T-cell (primary cell): ENCODE results near the gene IFITM1. TPM values are rescaled to one million over a fixed set of nuclear protein-coding genes. Genes with fewer than 3 reads are reported as not detected.

Source experiments
- ATAC-seq, 4 experiments: fragments of 200-7000 bp in 3 of 4; fragments of 150-1000 bp in 1 of 4; cut with Tn5 transposase; replicated peaks in 1 of 4; 1 replicate in 3 of 4; 2 replicates in 1 of 4; pipeline ENCODE4 v1.10.0; 2021; ENCODE audit warnings: moderate library complexity in 3 of 4, mild to moderate bottlenecking in 2 of 4, moderate number of reproducible peaks in 1 of 4
- CTCF ChIA-PET, 2 donors: fragments of 300-600 bp; sonication (Branson Sonifier 250); formaldehyde crosslinking; loops; one replicate each; lab custom pipeline; 2022; ENCODE audit warnings: antibody characterized with exemption in 2 of 2; lab: Charles Lee
- POLR2A ChIA-PET, 2 donors: fragments of 300-600 bp; sonication (Branson Sonifier 250); formaldehyde crosslinking; loops; one replicate each; lab custom pipeline; 2022; ENCODE audit warnings: antibody characterized with exemption in 2 of 2; lab: Charles Lee
- DNase-seq, 35 experiments: peaks; one replicate each; pipeline versions ENCODE4 v3.0.0 to v3.0.0-alpha.2; 2013 to 2023
- H3K27ac ChIP-seq: one replicate; pipeline ENCODE4 v1.5.1; 2013; ENCODE audit warnings: low read length
- H3K27me3 ChIP-seq, 2 experiments: replicated peaks in 1 of 2; 1 replicate in 1 of 2; 2 replicates in 1 of 2; pipeline versions ENCODE4 v1.6.1 to v1.7.0; 2013; ENCODE audit warnings: low read length in 1 of 2, mixed read lengths in 1 of 2; ENCODE audit not compliant: control insufficient read depth in 2 of 2, insufficient read depth in 2 of 2; ENCODE audit errors: extremely low read depth in 1 of 2
- H3K36me3 ChIP-seq, 2 donors: 1 replicate in 1 of 2; 2 replicates in 1 of 2; pipeline versions ENCODE4 v1.6.1 to v1.7.0; 2013; ENCODE audit warnings: low read length in 1 of 2; ENCODE audit not compliant: control insufficient read depth in 2 of 2, insufficient read depth in 1 of 2; ENCODE audit errors: extremely low read depth in 1 of 2
- H3K4me1 ChIP-seq, 2 experiments: 1 replicate in 1 of 2; 2 replicates in 1 of 2; pipeline versions ENCODE4 v1.6.1 to v1.7.0; 2013; ENCODE audit warnings: low read length in 2 of 2, mixed read lengths in 1 of 2; ENCODE audit not compliant: insufficient read depth in 2 of 2, control insufficient read depth in 1 of 2; ENCODE audit errors: extremely low read depth in 1 of 2
- H3K4me3 ChIP-seq, 2 donors: 1 replicate in 1 of 2; 2 replicates in 1 of 2; pipeline versions ENCODE4 v1.5.1 to v1.7.0; 2013; ENCODE audit warnings: mild to moderate bottlenecking in 2 of 2, low read length in 1 of 2, moderate library complexity in 1 of 2; ENCODE audit not compliant: control insufficient read depth in 1 of 2; ENCODE audit errors: extremely low read depth in 1 of 2
- H3K9me3 ChIP-seq: 2 replicates; pipeline ENCODE4 v1.7.0; 2013
- H3K27ac Mint-ChIP-seq, 2 donors: one replicate each; pipeline ENCODE4 v1.8.0; 2020 to 2021; ENCODE audit warnings: mild to moderate bottlenecking in 2 of 2, mixed read lengths in 2 of 2
- H3K27me3 Mint-ChIP-seq, 2 donors: one replicate each; pipeline ENCODE4 v1.8.0; 2021 to 2022; ENCODE audit warnings: mixed read lengths in 2 of 2
- H3K36me3 Mint-ChIP-seq: one replicate; pipeline ENCODE4 v1.8.0; 2021; ENCODE audit warnings: mixed read lengths
- H3K4me1 Mint-ChIP-seq, 3 donors: one replicate each; pipeline ENCODE4 v1.8.0; 2020 to 2022; ENCODE audit warnings: mixed read lengths in 3 of 3, mild to moderate bottlenecking in 1 of 3
- H3K4me3 Mint-ChIP-seq, 3 donors: one replicate each; pipeline ENCODE4 v1.8.0; 2020 to 2022; ENCODE audit warnings: mild to moderate bottlenecking in 3 of 3, mixed read lengths in 3 of 3, moderate library complexity in 3 of 3
- H3K9me3 Mint-ChIP-seq, 3 donors: one replicate each; pipeline ENCODE4 v1.8.0; 2020 to 2022; ENCODE audit warnings: mixed read lengths in 3 of 3
- WGBS: methylation state at CpG from one replicate; pipeline ENCODE4 v1.1.5; 2013; ENCODE audit warnings: missing lambda C conversion rate; ENCODE audit not compliant: insufficient coverage; 5-methylcytosine and 5-hydroxymethylcytosine counted together
- total RNA-seq, 35 experiments: library from RNA in 6 of 35; stranded (reverse) in 6 of 35; fragments of 120-200 nt in 1 of 35; gene quantifications; one replicate each; pipeline versions ENCODE4 v1.2.1 to v1.2.4 and lab custom pipeline; 2013 to 2026

The IFITM1 gene
- total RNA-seq, 5 donors from 2014 or later (not counting 1 experiment from before 2014, with no cell fraction given), result 201 to 427 (median 243) TPM

DNA sequence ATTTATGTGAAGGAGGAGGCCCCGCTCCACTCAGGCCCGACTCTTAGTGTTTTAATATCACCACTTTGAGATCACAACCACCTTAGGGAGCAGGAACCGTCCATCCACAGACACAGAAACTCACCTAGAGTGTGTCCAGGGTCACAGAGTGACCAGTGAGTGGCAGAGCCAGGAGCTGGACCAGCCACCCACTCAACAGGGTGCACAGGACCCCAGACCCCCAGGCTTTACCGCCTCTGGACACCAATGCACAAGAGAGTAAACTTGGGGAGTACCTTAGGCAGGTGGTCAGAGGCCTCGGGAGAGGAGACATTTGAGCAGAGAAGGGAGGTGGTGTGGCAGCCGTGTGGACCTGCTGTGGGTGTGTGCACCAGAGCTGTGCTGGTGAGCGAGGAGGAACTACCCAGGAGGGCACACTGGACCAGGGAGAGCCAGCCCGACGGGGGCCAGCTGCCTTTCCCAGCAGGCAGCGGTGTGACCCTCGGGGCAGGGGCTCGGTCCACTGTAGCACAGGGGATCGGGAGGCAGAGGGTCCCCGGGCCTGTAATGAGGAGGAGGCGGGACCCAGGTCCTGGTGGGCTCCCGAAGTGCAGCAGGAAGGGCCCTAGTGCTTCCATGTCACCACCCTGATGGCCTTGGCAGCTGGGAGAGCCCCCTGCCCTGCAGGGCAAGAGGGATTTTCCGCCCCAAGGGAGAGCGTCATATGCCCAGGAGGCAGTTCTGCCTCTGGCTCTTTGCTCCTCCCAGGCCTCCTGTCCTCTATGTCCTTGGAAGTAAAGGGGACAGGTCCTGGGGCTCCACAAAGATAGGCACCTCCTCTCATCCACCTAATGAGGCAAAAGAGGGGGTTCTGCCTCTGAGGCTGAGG, 43.2 kb upstream of the IFITM1 start:
- Mint-ChIP-seq H3K36me3 (no peaks in the 10 kb centered on the region), H3K27ac (peak overlapping the region; percentile 98), H3K4me3 (no peak overlapping the region), H3K27me3 (no peaks in the 10 kb centered on the region), H3K4me1 (peaks cover 27 to 44% (median 35%) of the 10 kb centered on the region in 3 donors), H3K9me3 (no peaks in the 10 kb centered on the region)
- Histone ChIP-seq H3K4me1 (peaks cover 14 to 34% of the 10 kb centered on the region in 2 experiments), H3K36me3 (no peaks in the 10 kb centered on the region), H3K4me3 (no peak overlapping the region), H3K27me3 (no peaks in the 10 kb centered on the region), H3K9me3 (no peaks in the 10 kb centered on the region), H3K27ac (peak overlapping the region; percentile 88)
- ChIA-PET CTCF (interaction anchor here (0.5 to 1.1 kb wide), 2 partner anchors 20 to 184 kb away, joined by 3 to 4 read pairs; no protein-coding TSS in a partner anchor), POLR2A (no interaction called here)
- no peak for ATAC-seq
- DNase-seq, result no peak
- WGBS, result 87% methylated on average over 14 of the region's 18 CpGs

- peaks cover 28 to 44% (median 35%) of the 10 kb centered on the region in 3 donors for H3K4me1 Mint-ChIP-seq
- Histone ChIP-seq H3K27ac (no peak overlapping the region), H3K4me3 (no peak overlapping the region), H3K27me3 (no peaks in the 10 kb centered on the region), H3K9me3 (no peaks in the 10 kb centered on the region), H3K36me3 (no peaks in the 10 kb centered on the region), H3K4me1 (peaks cover 14 to 34% of the 10 kb centered on the region in 2 experiments)
- no peak overlapping the region for H3K4me3 Mint-ChIP-seq
- POLR2A ChIA-PET, result no interaction called here
- no peak overlapping the region for H3K27ac Mint-ChIP-seq
- no peak for DNase-seq
- WGBS, result 100% methylated on average over 3 of the region's 8 CpGs
- H3K36me3 Mint-ChIP-seq, result no peaks in the 10 kb centered on the region
- no peak for ATAC-seq
- peaks cover 0 to 4% (median 0%) of the 10 kb centered on the region in 3 donors for H3K9me3 Mint-ChIP-seq
- H3K27me3 Mint-ChIP-seq, result no peaks in the 10 kb centered on the region
- CTCF ChIA-PET, result interaction anchor here (0.5 to 1.1 kb wide), 2 partner anchors 21 to 184 kb away, joined by 3 to 4 read pairs; no protein-coding TSS in a partner anchor
Measured at GRCh38 chr11:271319-271715, 42.5 kb upstream of the IFITM1 start.

- no peak for DNase-seq
- Mint-ChIP-seq H3K4me1 (peaks cover 32 to 45% (median 38%) of the 10 kb centered on the region in 3 donors), H3K27ac (peak overlapping the region in 1 of 2 donors; percentile 66), H3K27me3 (no peaks in the 10 kb centered on the region), H3K36me3 (no peaks in the 10 kb centered on the region), H3K9me3 (peaks cover 0 to 9% (median 0%) of the 10 kb centered on the region in 3 donors), H3K4me3 (no peak overlapping the region)
- no peak for ATAC-seq
- WGBS, result 89% methylated on average over 16 of the region's 22 CpGs
- H3K9me3 ChIP-seq, result no peaks in the 10 kb centered on the region
- no peak overlapping the region for H3K27ac ChIP-seq
- no peaks in the 10 kb centered on the region for H3K36me3 ChIP-seq
- H3K27me3 ChIP-seq, result no peaks in the 10 kb centered on the region
- peaks cover 13 to 32% of the 10 kb centered on the region in 2 experiments for H3K4me1 ChIP-seq
- POLR2A ChIA-PET, result no interaction called here
- CTCF ChIA-PET, result interaction anchor here in 1 of 2 donors (1.1 kb wide), 1 partner anchor 22 kb away, joined by 3 read pairs; no protein-coding TSS in a partner anchor
- H3K4me3 ChIP-seq, result no peak overlapping the region
Measured at GRCh38 chr11:272195-272930, 41.5 kb upstream of the IFITM1 start.

DNA sequence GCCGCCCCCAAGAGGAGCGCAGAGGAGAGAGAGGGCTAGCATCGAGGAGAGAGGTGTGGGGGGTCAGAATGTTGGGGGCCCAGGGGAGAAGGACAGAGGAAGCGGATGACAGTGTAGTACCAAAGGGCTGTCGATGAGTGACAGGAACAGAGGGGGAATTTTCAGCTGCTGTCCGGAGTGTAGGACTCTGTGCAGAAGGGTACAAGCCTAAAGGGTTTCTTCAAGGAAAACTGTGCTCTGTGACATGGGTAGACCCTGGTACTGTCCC, 41.0 kb upstream of the IFITM1 start:
- ATAC-seq (no peak), DNase-seq (no peak)
- Histone ChIP-seq H3K36me3 (no peaks in the 10 kb centered on the region), H3K4me1 (peaks cover 15 to 32% of the 10 kb centered on the region in 2 experiments), H3K4me3 (no peak overlapping the region), H3K9me3 (no peaks in the 10 kb centered on the region), H3K27me3 (no peaks in the 10 kb centered on the region), H3K27ac (no peak overlapping the region)
- H3K36me3 Mint-ChIP-seq, result no peaks in the 10 kb centered on the region
- peaks cover 32 to 45% (median 38%) of the 10 kb centered on the region in 3 donors for H3K4me1 Mint-ChIP-seq
- 98% methylated on average over 6 of the region's 6 CpGs for WGBS
- H3K27me3 Mint-ChIP-seq, result no peaks in the 10 kb centered on the region
- peaks cover 0 to 9% (median 0%) of the 10 kb centered on the region in 3 donors for H3K9me3 Mint-ChIP-seq
- CTCF ChIA-PET, result no interaction called here
- H3K27ac Mint-ChIP-seq, result peak overlapping the region in 1 of 2 donors; percentile 66
- no peak overlapping the region for H3K4me3 Mint-ChIP-seq
- POLR2A ChIA-PET, result no interaction called here

GRCh38 chr11:276219-276618, 37.6 kb upstream of the IFITM1 start:
- ATAC-seq (no peak), DNase-seq (no peak)
- peaks cover 0 to 28% of the 10 kb centered on the region in 2 experiments for H3K27me3 ChIP-seq
- H3K4me1 ChIP-seq, result peaks cover 13 to 37% of the 10 kb centered on the region in 2 experiments
- no peaks in the 10 kb centered on the region for H3K36me3 Mint-ChIP-seq
- POLR2A ChIA-PET, result interaction anchor here in 1 of 2 donors (0.7 kb wide), 1 partner anchor 38 kb away, joined by 3 read pairs; no protein-coding TSS in a partner anchor
- peaks cover 0 to 9% (median 0%) of the 10 kb centered on the region in 3 donors for H3K9me3 Mint-ChIP-seq
- H3K9me3 ChIP-seq, result no peaks in the 10 kb centered on the region
- H3K4me3 ChIP-seq, result no peak overlapping the region
- peaks cover 18 to 36% (median 32%) of the 10 kb centered on the region in 3 donors for H3K4me1 Mint-ChIP-seq
- peaks cover 0 to 5% of the 10 kb centered on the region in 2 donors for H3K27me3 Mint-ChIP-seq
- CTCF ChIA-PET, result interaction anchor here (0.6 to 1.3 kb wide), 2 partner anchors 25 to 88 kb away, joined by 3 to 4 read pairs; no protein-coding TSS in a partner anchor
- no peaks in the 10 kb centered on the region for H3K36me3 ChIP-seq
- peak overlapping the region; percentile 25 to 36 for H3K27ac Mint-ChIP-seq
- no peak overlapping the region for H3K27ac ChIP-seq
- peak overlapping the region in 1 of 3 donors; percentile 91 for H3K4me3 Mint-ChIP-seq
